H1 (cell line): ENCODE results near the gene RIMBP2. TPM values are rescaled to one million over a fixed set of nuclear protein-coding genes. Genes with fewer than 3 reads are reported as not detected.

Experiments used
- CTCF ChIA-PET: fragments of 300-600 bp; sonication (Branson Sonifier 250); formaldehyde crosslinking; loops from one replicate; lab custom pipeline; 2021; ENCODE audit not compliant: partially characterized antibody; lab: Charles Lee
- POLR2A ChIA-PET: fragments of 300-600 bp; sonication (Branson Sonifier 250); formaldehyde crosslinking; loops from one replicate; lab custom pipeline; 2021; ENCODE audit warnings: inconsistent platforms; ENCODE audit not compliant: partially characterized antibody; lab: Charles Lee
- DNase-seq, 2 experiments: peaks; one replicate each; pipeline versions ENCODE4 v3.0.0 to v3.0.0-alpha.2; 2010 to 2022; ENCODE audit warnings: low spot score in 2 of 2, low read depth in 1 of 2, mixed read lengths in 1 of 2
- FAIRE-seq: peaks from 2 replicates; lab custom pipeline; 2011; peaks lifted over from hg19 to GRCh38; lab: Jason Lieb, UNC
- H2AFZ ChIP-seq: 2 replicates; pipeline ENCODE4 v1.8.1; 2012; ENCODE audit warnings: low read length, inconsistent platforms
- H2AK5ac ChIP-seq: 2 replicates; pipeline ENCODE4 v1.6.1; 2013; ENCODE audit warnings: low read depth, low read length
- H2BK120ac ChIP-seq: replicated peaks from 2 replicates; pipeline ENCODE3; 2013; ENCODE audit warnings: low read depth, low read length, inconsistent platforms
- H2BK12ac ChIP-seq: 2 replicates; pipeline ENCODE4 v1.6.1; 2013; ENCODE audit warnings: low read depth, low read length
- H2BK15ac ChIP-seq: 2 replicates; pipeline ENCODE4 v1.6.1; 2013; ENCODE audit warnings: low read length
- H2BK20ac ChIP-seq: 2 replicates; pipeline ENCODE4 v1.6.1; 2013; ENCODE audit warnings: low read length
- H2BK5ac ChIP-seq: 2 replicates; pipeline ENCODE4 v1.6.1; 2013; ENCODE audit warnings: low read depth, low read length
- H3K14ac ChIP-seq: 2 replicates; pipeline ENCODE4 v1.6.1; 2013; ENCODE audit warnings: inconsistent platforms; ENCODE audit not compliant: insufficient read length
- H3K18ac ChIP-seq: 2 replicates; pipeline ENCODE4 v1.6.1; 2013; ENCODE audit warnings: low read length; ENCODE audit errors: extremely low read depth
- H3K23ac ChIP-seq: 2 replicates; pipeline ENCODE4 v1.6.1; 2013; ENCODE audit warnings: inconsistent platforms; ENCODE audit not compliant: insufficient read length
- H3K23me2 ChIP-seq: 2 replicates; pipeline ENCODE4 v1.6.1; 2013; ENCODE audit warnings: low read depth, low read length
- H3K27ac ChIP-seq: 2 replicates; pipeline ENCODE4 v1.6.1; 2011; ENCODE audit warnings: low read depth, low read length, inconsistent platforms
- H3K27me3 ChIP-seq, 4 experiments: replicated peaks in 1 of 4; 1 replicate in 1 of 4; 2 replicates in 3 of 4; pipeline versions ENCODE4 v1.6.1 to v1.8.1; 2011 to 2013; ENCODE audit warnings: low read length in 3 of 4, mild to moderate bottlenecking in 3 of 4, inconsistent platforms in 2 of 4, mixed read lengths in 2 of 4, moderate library complexity in 1 of 4; ENCODE audit not compliant: control insufficient read depth in 3 of 4, insufficient read depth in 3 of 4; ENCODE audit errors: extremely low read depth in 1 of 4
- H3K36me3 ChIP-seq, 4 experiments: 2 replicates each; pipeline versions ENCODE4 v1.6.1 to v1.8.1; 2011 to 2013; ENCODE audit warnings: mild to moderate bottlenecking in 4 of 4, low read length in 3 of 4, moderate library complexity in 2 of 4, control low read depth in 1 of 4, inconsistent platforms in 1 of 4; ENCODE audit not compliant: insufficient read depth in 4 of 4, control insufficient read depth in 2 of 4
- H3K4ac ChIP-seq: replicated peaks from 2 replicates; pipeline ENCODE3; 2013; ENCODE audit warnings: low read length, low read depth, mixed read lengths, inconsistent platforms; ENCODE audit not compliant: insufficient read length
- H3K4me1 ChIP-seq, 4 experiments: replicated peaks in 1 of 4; 1 replicate in 1 of 4; 2 replicates in 3 of 4; pipeline versions ENCODE4 v1.6.1 to v1.8.1; 2011 to 2013; ENCODE audit warnings: low read length in 3 of 4, inconsistent platforms in 2 of 4, mixed read lengths in 1 of 4; ENCODE audit not compliant: insufficient read depth in 4 of 4, control insufficient read depth in 3 of 4
- H3K4me2 ChIP-seq, 2 experiments: 2 replicates each; pipeline versions ENCODE4 v1.6.1 to v1.8.1; 2011 to 2013; ENCODE audit warnings: low read depth in 2 of 2, low read length in 2 of 2, control low read depth in 1 of 2, inconsistent platforms in 1 of 2, mild to moderate bottlenecking in 1 of 2; ENCODE audit not compliant: insufficient read depth in 1 of 2
- H3K4me3 ChIP-seq, 4 experiments: fragments of 200-600, 300-600 bp in 1 of 4; sonication (generic), shearing (Covaris generic), sonication (Bioruptor Twin) in 1 of 4; 2 replicates each; pipeline versions ENCODE4 v1.5.1 to v1.8.1; 2011 to 2016; ENCODE audit warnings: low read length in 4 of 4, low read depth in 3 of 4, control low read depth in 2 of 4, inconsistent platforms in 2 of 4, mild to moderate bottlenecking in 2 of 4, mixed read lengths in 1 of 4, moderate library complexity in 1 of 4; ENCODE audit not compliant: insufficient read depth in 2 of 4; ENCODE audit errors: extremely low read depth in 1 of 4
- H3K56ac ChIP-seq: replicated peaks from 2 replicates; pipeline ENCODE3; 2013; ENCODE audit warnings: low read depth, mild to moderate bottlenecking, mixed read lengths, low read length, inconsistent platforms; ENCODE audit not compliant: insufficient read length
- H3K79me1 ChIP-seq: 2 replicates; pipeline ENCODE4 v1.6.1; 2013; ENCODE audit warnings: low read depth, low read length, control low read depth
- H3K79me2 ChIP-seq, 2 experiments: 2 replicates each; pipeline versions ENCODE4 v1.6.1 to v1.8.1; 2012 to 2013; ENCODE audit warnings: low read length in 2 of 2, mild to moderate bottlenecking in 2 of 2, inconsistent platforms in 1 of 2; ENCODE audit not compliant: insufficient read depth in 2 of 2, control insufficient read depth in 1 of 2
- H3K9ac ChIP-seq, 4 experiments: replicated peaks in 1 of 4; 1 replicate in 1 of 4; 2 replicates in 3 of 4; pipeline versions ENCODE4 v1.6.1 to v1.8.1; 2011 to 2013; ENCODE audit warnings: low read depth in 3 of 4, low read length in 3 of 4, control low read depth in 2 of 4, mild to moderate bottlenecking in 2 of 4, moderate library complexity in 2 of 4, inconsistent platforms in 1 of 4; ENCODE audit errors: extremely low read depth in 1 of 4
- H3K9me3 ChIP-seq, 2 experiments: 2 replicates each; pipeline versions ENCODE4 v1.6.1 to v1.8.1; 2012 to 2013; ENCODE audit warnings: mild to moderate bottlenecking in 2 of 2, moderate library complexity in 2 of 2, control low read depth in 1 of 2, inconsistent platforms in 1 of 2, low read depth in 1 of 2, low read length in 1 of 2, mixed read lengths in 1 of 2; ENCODE audit not compliant: insufficient read depth in 2 of 2
- H4K20me1 ChIP-seq, 2 experiments: replicated peaks in 1 of 2; 2 replicates each; pipeline versions ENCODE3 to v1.8.1; 2011 to 2013; ENCODE audit warnings: inconsistent platforms in 2 of 2, low read length in 2 of 2, mild to moderate bottlenecking in 1 of 2; ENCODE audit not compliant: insufficient read depth in 2 of 2, control insufficient read depth in 1 of 2
- H4K5ac ChIP-seq: 2 replicates; pipeline ENCODE4 v1.6.1; 2013; ENCODE audit warnings: low read length, low read depth, mixed read lengths, inconsistent platforms; ENCODE audit not compliant: insufficient read length
- H4K8ac ChIP-seq: 2 replicates; pipeline ENCODE4 v1.8.0; 2013; ENCODE audit warnings: mild to moderate bottlenecking, moderate library complexity, low read length, inconsistent platforms; ENCODE audit not compliant: insufficient read depth; ENCODE audit errors: extremely low read depth
- H4K91ac ChIP-seq: replicated peaks from 2 replicates; pipeline ENCODE3; 2013; ENCODE audit warnings: low read length, mixed read lengths, inconsistent platforms; ENCODE audit not compliant: insufficient read length
- ATF2 ChIP-seq: IDR thresholded peaks from 2 replicates; pipeline ENCODE4 v1.6.1; 2012; ENCODE audit warnings: low read length, inconsistent platforms
- BCL11A ChIP-seq, 2 experiments: IDR thresholded peaks; one replicate each; pipeline ENCODE4 v1.6.1; 2011; ENCODE audit warnings: low read depth in 2 of 2, low read length in 2 of 2, mild to moderate bottlenecking in 2 of 2
- EZH2 ChIP-seq: fragments of 200-600 bp; sonication (generic); IDR thresholded peaks from 2 replicates; pipeline ENCODE4 v1.7.1; 2012; ENCODE audit warnings: low read depth, mild to moderate bottlenecking, moderate library complexity, low read length, inconsistent platforms; ENCODE audit not compliant: severe bottlenecking
- MAX ChIP-seq: IDR thresholded peaks from 2 replicates; pipeline ENCODE4 v1.6.1; 2012; ENCODE audit warnings: inconsistent platforms
- NRF1 ChIP-seq: IDR thresholded peaks from 2 replicates; pipeline ENCODE4 v1.6.1; 2011; ENCODE audit warnings: mild to moderate bottlenecking, low read depth, low read length, improper control_type of control experiment
- POLR2A ChIP-seq, 2 experiments: IDR thresholded peaks; 1 replicate in 1 of 2; 2 replicates in 1 of 2; pipeline ENCODE4 v1.6.1; 2011; ENCODE audit warnings: low read depth in 2 of 2, low read length in 2 of 2, mild to moderate bottlenecking in 2 of 2; ENCODE audit errors: control extremely low read depth in 1 of 2
- RNF2 ChIP-seq: fragments of 200-900, 300-1000 bp; sonication (generic); IDR thresholded peaks from 2 replicates; pipeline ENCODE4 v1.7.1; 2016; ENCODE audit warnings: borderline replicate concordance, low read depth, mild to moderate bottlenecking, antibody characterized with exemption, low read length; ENCODE audit not compliant: poor library complexity, severe bottlenecking; ENCODE audit errors: missing control alignments
- YY1 ChIP-seq: IDR thresholded peaks from 2 replicates; pipeline ENCODE4 v1.6.1; 2011; ENCODE audit warnings: low read depth, mild to moderate bottlenecking, low read length
- WGBS, 2 experiments: shearing (Covaris generic) in 1 of 2; methylation state at CpG; one replicate each; pipeline versions ENCODE4 v1.1.6 to v1.1.7; 2013 to 2015; ENCODE audit warnings: low lambda C conversion rate in 2 of 2, mixed read lengths in 2 of 2, inconsistent platforms in 1 of 2, low coverage in 1 of 2, missing lambda C conversion rate in 1 of 2; ENCODE audit not compliant: insufficient replicate concordance in 2 of 2, insufficient coverage in 1 of 2, insufficient read length in 1 of 2; ENCODE audit errors: extremely low coverage in 1 of 2, missing lambda C conversion rate in 1 of 2; 5-methylcytosine and 5-hydroxymethylcytosine counted together
- polyA plus RNA-seq, 7 experiments: library from polyadenylated mRNA; depleted of rRNA in 3 of 7; stranded (reverse) in 5 of 7; unstranded in 2 of 7; fragments of >200 nt in 5 of 7; fragments of 200-250 nt in 2 of 7; gene quantifications; 1 replicate in 5 of 7; 2 replicates in 1 of 7; 4 replicates in 1 of 7; pipeline versions ENCODE4 v1.2.1 to v1.2.3, GENCODE V29; 2011 to 2013; ENCODE audit warnings: missing spikeins in 2 of 7, mixed read lengths in 2 of 7
- total RNA-seq: library from RNA; stranded (reverse); fragmentation: NEBNext Ultra II Directional; extraction: Animal tissue kit (Norgen Biotek cat#: 25700); gene quantifications from 2 replicates; pipeline ENCODE4 v1.2.1, GENCODE V29; 2021

RIMBP2 gene
- total and polyA plus RNA-seq, 2 of the 8 experiments (the other 6 are each of a cell fraction or from before 2014, with no cell fraction given) = 0.18 to 0.65 TPM

GRCh38 chr12:130439250-130439649, 276.8 kb downstream of the RIMBP2 start:
- H2AK5ac ChIP-seq = no peak overlapping the region
- H2BK5ac ChIP-seq = no peak overlapping the region
- H4K91ac ChIP-seq = no peak overlapping the region
- ChIA-PET CTCF (no interaction called here), POLR2A (no interaction called here)
- no peak overlapping the region for H3K14ac ChIP-seq
- H3K79me2 ChIP-seq = no peaks in the 10 kb centered on the region
- FAIRE-seq (no peak), DNase-seq (no peak)
- no peak overlapping the region for H2BK15ac ChIP-seq
- H2BK120ac ChIP-seq = no peak overlapping the region
- H4K20me1 ChIP-seq = no peaks in the 10 kb centered on the region
- H3K4ac ChIP-seq = no peak overlapping the region
- no peak overlapping the region for H3K23ac ChIP-seq
- TF ChIP-seq ATF2 (no peak), EZH2 (no peak), NRF1 (no peak), YY1 (no peak), MAX (no peak), RNF2 (no peak), POLR2A (IDR thresholded peaks at IDR 0.05; ENCODE audit: control extremely low read depth in 1 of 2, low read depth in 2 of 2, low read length in 2 of 2) (no peak), BCL11A (IDR thresholded peaks at IDR 0.05; ENCODE audit: low read depth in 2 of 2, low read length in 2 of 2) (no peak)
- no peak overlapping the region for H4K5ac ChIP-seq
- no peak overlapping the region for H2AFZ ChIP-seq
- H3K18ac ChIP-seq = no peak overlapping the region
- no peak overlapping the region for H3K4me2 ChIP-seq
- peaks cover 0 to 16% of the 10 kb centered on the region in 2 experiments; a peak in 1 of 4 replicates for H3K9me3 ChIP-seq
- WGBS, 2 experiments = 96% methylated on average over 3 of the region's 3 CpGs; no CpG with 5 or more reads in 1 of the 2 experiments
- H3K79me1 ChIP-seq = no peaks in the 10 kb centered on the region
- no peak overlapping the region for H3K27ac ChIP-seq
- H3K4me1 ChIP-seq = no peaks in the 10 kb centered on the region
- H3K9ac ChIP-seq = no peak overlapping the region
- H3K36me3 ChIP-seq = no peaks in the 10 kb centered on the region
- no peak overlapping the region for H2BK12ac ChIP-seq
- H3K56ac ChIP-seq = peak overlapping the region; percentile 73
- H3K4me3 ChIP-seq = no peak overlapping the region
- H3K23me2 ChIP-seq = peaks cover 10% of the 10 kb centered on the region; the same call in 1 of the 2 replicates
- H4K8ac ChIP-seq = no peak overlapping the region
- no peaks in the 10 kb centered on the region; a peak in 1 of 7 replicates for H3K27me3 ChIP-seq
- no peak overlapping the region for H2BK20ac ChIP-seq
